HUES48 (cell line): ENCODE measurements around the gene LCN6.

Experiments
- H3K27ac ChIP-seq: one replicate; pipeline ENCODE4 v1.7.0; 2013; ENCODE audit warnings: low read depth, low read length, inconsistent platforms
- H3K27me3 ChIP-seq: 2 replicates; pipeline ENCODE4 v1.6.1; 2013; ENCODE audit warnings: mild to moderate bottlenecking, low read length; ENCODE audit not compliant: control insufficient read depth, insufficient read depth
- H3K36me3 ChIP-seq: 2 replicates; pipeline ENCODE4 v1.6.1; 2013; ENCODE audit warnings: low read length; ENCODE audit not compliant: control insufficient read depth, insufficient read depth
- H3K4me1 ChIP-seq: 2 replicates; pipeline ENCODE4 v1.6.1; 2013; ENCODE audit warnings: mild to moderate bottlenecking, low read length; ENCODE audit not compliant: control insufficient read depth, insufficient read depth
- H3K4me3 ChIP-seq: 2 replicates; pipeline ENCODE4 v1.5.1; 2013; ENCODE audit warnings: mild to moderate bottlenecking, low read depth, low read length
- H3K9ac ChIP-seq: 2 replicates; pipeline ENCODE4 v1.6.1; 2013; ENCODE audit warnings: mild to moderate bottlenecking, low read depth, low read length, moderate library complexity
- H3K9me3 ChIP-seq: 2 replicates; pipeline ENCODE4 v1.6.1; 2013; ENCODE audit warnings: low read length; ENCODE audit not compliant: control insufficient read depth, insufficient read depth

LCN6 gene

GRCh38 chr9:136695435-136695895 is 52.9 kb downstream of the LCN6 start:
- Histone ChIP-seq H3K27me3 (no peaks in the 10 kb centered on the region), H3K9ac (no peak overlapping the region), H3K27ac (no peak overlapping the region), H3K4me3 (no peak overlapping the region), H3K36me3 (no peaks in the 10 kb centered on the region), H3K4me1 (peaks cover 4% of the 10 kb centered on the region; the same call in 1 of the 2 replicates), H3K9me3 (no peaks in the 10 kb centered on the region)

- Histone ChIP-seq H3K9ac (no peak overlapping the region), H3K27ac (no peak overlapping the region), H3K4me1 (peaks cover 4% of the 10 kb centered on the region; the same call in 1 of the 2 replicates), H3K27me3 (no peaks in the 10 kb centered on the region), H3K9me3 (no peaks in the 10 kb centered on the region), H3K36me3 (no peaks in the 10 kb centered on the region), H3K4me3 (no peak overlapping the region)
Measured at GRCh38 chr9:136694872-136695247, 53.5 kb downstream of the LCN6 start.

- Histone ChIP-seq H3K9me3 (no peaks in the 10 kb centered on the region), H3K4me1 (peaks cover 4% of the 10 kb centered on the region; the same call in 1 of the 2 replicates), H3K4me3 (no peak overlapping the region), H3K27ac (peak overlapping the region; percentile 5), H3K27me3 (no peaks in the 10 kb centered on the region), H3K9ac (no peak overlapping the region), H3K36me3 (no peaks in the 10 kb centered on the region)
Measured at GRCh38 chr9:136694163-136694871, 54.0 kb downstream of the LCN6 start.
